Neuronal stem cell (in vitro differentiated cells): ENCODE data around the gene SF3B4.
"Not testable (repeated sequence)": the region's sequence is repeated elsewhere in the genome, so short reads cannot be mapped to it uniquely, and the experiment has no call there.

Experiments
- DNase-seq: peaks from one replicate; pipeline ENCODE4 v3.0.0-alpha.2; 2013; ENCODE audit warnings: low spot score
- H2AFZ ChIP-seq: one replicate; pipeline ENCODE4 v1.6.1; 2013; ENCODE audit warnings: mild to moderate bottlenecking, low read length, inconsistent platforms
- H2AK5ac ChIP-seq: 2 replicates; pipeline ENCODE4 v1.6.1; 2013; ENCODE audit warnings: low read depth, mild to moderate bottlenecking, inconsistent platforms, low read length, moderate library complexity, mixed read lengths
- H2BK120ac ChIP-seq: 2 replicates; pipeline ENCODE4 v1.6.1; 2013; ENCODE audit warnings: low read depth, mild to moderate bottlenecking, inconsistent platforms, low read length, moderate library complexity, mixed read lengths
- H2BK12ac ChIP-seq: one replicate; pipeline ENCODE4 v1.6.1; 2013; ENCODE audit warnings: low read length, inconsistent platforms
- H2BK15ac ChIP-seq: 2 replicates; pipeline ENCODE4 v1.6.1; 2013; ENCODE audit warnings: mild to moderate bottlenecking, low read length, inconsistent platforms, mixed read lengths
- H2BK5ac ChIP-seq: one replicate; pipeline ENCODE4 v1.6.1; 2013; ENCODE audit warnings: inconsistent platforms, mild to moderate bottlenecking, low read length, moderate library complexity
- H3K14ac ChIP-seq: one replicate; pipeline ENCODE4 v1.6.1; 2013; ENCODE audit warnings: low read length, inconsistent platforms
- H3K18ac ChIP-seq: 2 replicates; pipeline ENCODE4 v1.6.1; 2013; ENCODE audit warnings: low read length, inconsistent platforms
- H3K23ac ChIP-seq: 2 replicates; pipeline ENCODE4 v1.6.1; 2013; ENCODE audit warnings: low read depth, mild to moderate bottlenecking, mixed read lengths, low read length, inconsistent platforms; ENCODE audit not compliant: poor library complexity
- H3K27ac ChIP-seq: replicated peaks from 3 replicates; pipeline ENCODE4 v1.5.1; 2013; ENCODE audit warnings: low read length, inconsistent platforms
- H3K27me3 ChIP-seq, 3 experiments: 2 replicates each; pipeline ENCODE4 v1.6.1; 2013; ENCODE audit warnings: low read length in 3 of 3, mild to moderate bottlenecking in 2 of 3, inconsistent platforms in 1 of 3, low read depth in 1 of 3, mixed read lengths in 1 of 3, moderate library complexity in 1 of 3; ENCODE audit not compliant: control insufficient read depth in 3 of 3, insufficient read depth in 3 of 3
- H3K36me3 ChIP-seq, 2 donors: replicated peaks in 1 of 2; 2 replicates each; pipeline ENCODE4 v1.6.1; 2013; ENCODE audit warnings: low read length in 2 of 2; ENCODE audit not compliant: control insufficient read depth in 2 of 2, insufficient read depth in 2 of 2
- H3K4ac ChIP-seq: 2 replicates; pipeline ENCODE4 v1.6.1; 2013; ENCODE audit warnings: inconsistent platforms, mild to moderate bottlenecking, low read length, moderate library complexity
- H3K4me1 ChIP-seq, 2 donors: 1 replicate in 1 of 2; 2 replicates in 1 of 2; pipeline ENCODE4 v1.6.1; 2013; ENCODE audit warnings: low read length in 2 of 2, low read depth in 1 of 2; ENCODE audit not compliant: control insufficient read depth in 2 of 2, insufficient read depth in 1 of 2
- H3K4me2 ChIP-seq: one replicate; pipeline ENCODE4 v1.6.1; 2013; ENCODE audit warnings: mild to moderate bottlenecking, low read length, inconsistent platforms; ENCODE audit not compliant: insufficient read depth, poor library complexity, severe bottlenecking
- H3K4me3 ChIP-seq, 2 donors: 2 replicates each; pipeline ENCODE4 v1.5.1; 2013; ENCODE audit warnings: low read length in 2 of 2, mild to moderate bottlenecking in 2 of 2, inconsistent platforms in 1 of 2, moderate library complexity in 1 of 2
- H3K79me1 ChIP-seq: one replicate; pipeline ENCODE4 v1.6.1; 2013; ENCODE audit warnings: low read depth, mild to moderate bottlenecking, inconsistent platforms, low read length, moderate library complexity
- H3K9ac ChIP-seq: one replicate; pipeline ENCODE4 v1.6.1; 2013; ENCODE audit warnings: mild to moderate bottlenecking, low read depth, low read length, inconsistent platforms; ENCODE audit not compliant: poor library complexity
- H3K9me3 ChIP-seq, 2 donors: replicated peaks in 1 of 2; 2 replicates each; pipeline versions ENCODE3 to v1.6.1; 2013; ENCODE audit warnings: low read length in 2 of 2, mild to moderate bottlenecking in 2 of 2, inconsistent platforms in 1 of 2, low read depth in 1 of 2, mixed read lengths in 1 of 2, moderate library complexity in 1 of 2; ENCODE audit not compliant: control insufficient read depth in 2 of 2, insufficient read depth in 1 of 2
- H4K8ac ChIP-seq: one replicate; pipeline ENCODE4 v1.6.1; 2013; ENCODE audit warnings: low read depth, mild to moderate bottlenecking, inconsistent platforms, low read length, moderate library complexity
- H4K91ac ChIP-seq: one replicate; pipeline ENCODE4 v1.6.1; 2013; ENCODE audit warnings: low read length, low read depth, mild to moderate bottlenecking, inconsistent platforms; ENCODE audit not compliant: poor library complexity
- WGBS, 2 donors: extraction: QIAGEN DNeasy Blood & Tissue Kit; methylation state at CpG; one replicate each; pipeline ENCODE4 v1.1.7; 2013; ENCODE audit warnings: missing lambda C conversion rate in 2 of 2, mixed read lengths in 1 of 2; ENCODE audit not compliant: insufficient read length in 2 of 2, insufficient replicate concordance in 1 of 2; ENCODE audit errors: extremely low coverage in 2 of 2; 5-methylcytosine and 5-hydroxymethylcytosine counted together

SF3B4 gene

DNA sequence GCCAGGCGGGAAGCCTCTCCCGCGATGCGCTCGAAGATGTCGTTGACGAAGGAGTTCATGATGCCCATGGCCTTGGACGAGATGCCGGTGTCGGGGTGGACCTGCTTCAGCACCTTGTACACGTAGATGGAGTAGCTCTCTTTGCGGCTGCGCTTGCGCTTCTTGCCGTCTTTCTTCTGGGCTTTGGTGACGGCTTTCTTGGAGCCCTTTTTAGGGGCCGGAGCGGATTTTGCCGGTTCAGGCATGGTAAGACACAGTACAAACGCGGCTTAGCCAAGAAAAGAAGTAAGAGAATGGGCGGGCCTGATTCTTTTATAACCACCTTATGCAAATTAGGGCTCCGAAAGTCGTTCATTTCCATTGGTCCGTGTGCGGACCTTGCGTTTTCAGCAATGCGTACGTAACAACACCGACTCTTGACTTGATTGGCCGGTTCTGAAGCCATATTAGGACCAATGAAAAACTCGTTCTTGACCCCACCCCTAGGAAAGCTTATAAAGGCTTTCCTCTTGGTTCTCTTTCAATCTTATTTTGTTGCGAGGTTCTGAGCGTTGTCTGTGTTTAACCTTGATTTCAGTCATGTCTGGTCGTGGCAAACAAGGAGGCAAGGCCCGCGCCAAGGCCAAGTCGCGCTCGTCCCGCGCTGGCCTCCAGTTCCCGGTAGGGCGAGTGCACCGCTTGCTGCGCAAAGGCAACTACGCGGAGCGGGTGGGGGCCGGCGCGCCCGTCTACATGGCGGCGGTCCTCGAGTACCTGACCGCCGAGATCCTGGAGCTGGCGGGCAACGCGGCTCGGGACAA, 41.0 kb downstream of the SF3B4 start:
- no peaks in the 10 kb centered on the region for H3K79me1 ChIP-seq
- no CpG with 5 or more reads among the region's 62 CpGs for WGBS, 2 donors
- no peak overlapping the region for H2BK15ac ChIP-seq

GRCh38 chr1:149886121-149886395, 41.5 kb downstream of the SF3B4 start:
- not testable (repeated sequence) for H4K91ac ChIP-seq, H3K14ac ChIP-seq, H3K36me3 ChIP-seq, H2AFZ ChIP-seq, H2BK120ac ChIP-seq, H2BK5ac ChIP-seq, DNase-seq, H3K9me3 ChIP-seq, H2BK12ac ChIP-seq, H2AK5ac ChIP-seq, H3K18ac ChIP-seq, H4K8ac ChIP-seq, H3K27me3 ChIP-seq, H2BK15ac ChIP-seq, H3K4ac ChIP-seq, H3K79me1 ChIP-seq
- WGBS, 2 donors = no CpG with 5 or more reads among the region's 19 CpGs
- Histone ChIP-seq H3K4me2 (peak overlapping the region; percentile 79), H3K4me1 (peaks cover 4 to 14% of the 10 kb centered on the region in 2 donors), H3K9ac (peak overlapping the region; percentile 77), H3K4me3 (peak overlapping the region; percentile 76 to 86), H3K27ac (peak overlapping the region; percentile 78), H3K23ac (peak overlapping the region; percentile 92)

More for the DNA sequence above, 41.0 kb downstream of the SF3B4 start:
- Histone ChIP-seq H3K9me3 (no peaks in the 10 kb centered on the region), H3K36me3 (no peaks in the 10 kb centered on the region), H2BK12ac (no peak overlapping the region), H3K4me3 (peak overlapping the region; percentile 76 to 93), H3K14ac (peak overlapping the region; percentile 42), H3K27me3 (no peaks in the 10 kb centered on the region), H3K9ac (peak overlapping the region; percentile 88), H4K8ac (no peak overlapping the region), H2BK5ac (no peak overlapping the region), H2BK120ac (no peak overlapping the region), H3K23ac (peak overlapping the region; percentile 97), H3K4me2 (peak overlapping the region; percentile 79), H3K4me1 (peaks cover 4 to 14% of the 10 kb centered on the region in 2 donors), H2AK5ac (no peak overlapping the region), H3K18ac (peak overlapping the region; percentile 95), H4K91ac (no peak overlapping the region), H3K27ac (peak overlapping the region; percentile 91), H3K4ac (no peak overlapping the region), H2AFZ (no peak overlapping the region)
- peak; percentile 97 for DNase-seq

DNA sequence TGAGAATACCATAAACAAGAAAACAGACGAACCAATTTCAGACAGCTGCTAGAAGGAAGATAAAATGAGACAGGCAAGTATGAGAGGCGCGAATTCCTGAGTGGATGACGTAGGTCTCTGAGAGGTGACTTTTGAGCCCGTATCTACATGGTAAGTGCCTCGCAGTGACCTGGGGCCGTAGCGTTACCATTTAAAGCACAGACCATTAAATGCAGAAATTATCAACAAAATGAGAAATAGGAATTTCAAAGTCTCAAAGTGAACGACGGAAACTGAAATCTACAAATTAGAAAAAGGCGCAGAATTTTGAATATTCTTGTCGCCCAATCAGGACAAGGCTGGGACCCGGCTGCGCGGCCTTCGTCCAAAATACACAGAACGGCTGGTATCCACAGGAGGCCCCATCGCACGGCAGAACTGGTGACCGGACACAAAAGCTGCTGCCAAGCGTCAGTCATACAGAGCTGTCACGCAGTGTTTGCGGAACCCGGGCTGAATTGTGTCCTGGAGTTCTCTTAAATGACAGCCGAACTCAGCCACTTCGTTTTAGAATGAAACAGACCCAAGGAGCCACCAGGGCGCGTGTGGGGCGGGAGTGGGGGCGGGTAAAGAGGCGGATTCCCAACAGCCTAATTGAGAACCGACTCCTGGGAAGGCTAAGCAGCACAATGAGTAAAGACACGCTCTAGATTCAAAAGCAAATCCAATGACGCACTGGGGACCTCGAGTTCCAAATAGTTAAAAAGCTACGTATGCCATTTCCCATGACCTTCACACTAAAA, 42.1 kb downstream of the SF3B4 start:
- Histone ChIP-seq H2BK120ac (no peak overlapping the region), H2AK5ac (no peak overlapping the region), H3K36me3 (no peaks in the 10 kb centered on the region), H2BK15ac (no peak overlapping the region), H4K91ac (no peak overlapping the region), H2BK5ac (no peak overlapping the region), H3K4ac (no peak overlapping the region), H3K23ac (peak overlapping the region; percentile 47), H3K4me1 (peaks cover 4 to 14% of the 10 kb centered on the region in 2 donors), H3K9me3 (no peaks in the 10 kb centered on the region), H3K27me3 (no peaks in the 10 kb centered on the region), H3K14ac (no peak overlapping the region), H3K79me1 (no peaks in the 10 kb centered on the region), H3K18ac (no peak overlapping the region), H3K4me2 (peak overlapping the region; percentile 79), H2AFZ (no peak overlapping the region), H3K4me3 (peak overlapping the region; percentile 76 to 86), H3K27ac (peak overlapping the region; percentile 78), H2BK12ac (no peak overlapping the region), H4K8ac (no peak overlapping the region), H3K9ac (peak overlapping the region; percentile 65)
- DNase-seq = peak; percentile 69
- no CpG with 5 or more reads among the region's 36 CpGs for WGBS, 2 donors
